NCI-H345 (cell line): ENCODE measurements around the gene CLNS1A.
"Not testable (repeated sequence)": the region's sequence is repeated elsewhere in the genome, so short reads cannot be mapped to it uniquely, and the experiment has no call there.

Experiments used
- DNase-seq: peaks from one replicate; lab custom pipeline; 2025; lab: John Stamatoyannopoulos, UW

The CLNS1A gene, protein sequence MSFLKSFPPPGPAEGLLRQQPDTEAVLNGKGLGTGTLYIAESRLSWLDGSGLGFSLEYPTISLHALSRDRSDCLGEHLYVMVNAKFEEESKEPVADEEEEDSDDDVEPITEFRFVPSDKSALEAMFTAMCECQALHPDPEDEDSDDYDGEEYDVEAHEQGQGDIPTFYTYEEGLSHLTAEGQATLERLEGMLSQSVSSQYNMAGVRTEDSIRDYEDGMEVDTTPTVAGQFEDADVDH

GRCh38 chr11:77637345-77638165 lies at the start of gene CLNS1A:
Gene CLNS1A, minus strand, starts transcription at chr11:77637794. Its CDS starts 80 bp downstream, at chr11:77637714.
- peak; percentile 91 for DNase-seq

DNA sequence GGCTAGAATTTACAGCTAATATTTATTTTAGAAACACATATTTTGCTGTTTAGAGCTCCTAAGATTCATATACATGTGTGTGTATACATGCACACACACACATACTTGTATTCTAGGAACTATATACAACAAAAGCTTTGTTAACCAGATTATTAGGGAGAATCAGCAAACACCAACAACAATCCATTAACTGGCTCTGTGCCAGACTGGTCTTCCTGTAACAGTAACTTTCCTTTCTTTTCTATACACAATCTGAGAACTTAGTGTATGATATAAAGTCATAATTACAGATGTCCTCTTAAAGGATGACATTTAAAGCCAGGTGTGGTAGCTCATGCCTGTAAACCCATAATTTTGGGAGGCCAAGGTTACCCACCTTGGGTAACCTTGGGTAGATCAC lies 49.5 kb upstream of the CLNS1A start:
- DNase-seq, result no peak

- DNase-seq, result no peak
These were observed 39.5 kb upstream of the CLNS1A start for GRCh38 chr11:77677138-77677537.

GRCh38 chr11:77672264-77672663 lies 34.7 kb upstream of the CLNS1A start:
- DNase-seq, result no peak

DNA sequence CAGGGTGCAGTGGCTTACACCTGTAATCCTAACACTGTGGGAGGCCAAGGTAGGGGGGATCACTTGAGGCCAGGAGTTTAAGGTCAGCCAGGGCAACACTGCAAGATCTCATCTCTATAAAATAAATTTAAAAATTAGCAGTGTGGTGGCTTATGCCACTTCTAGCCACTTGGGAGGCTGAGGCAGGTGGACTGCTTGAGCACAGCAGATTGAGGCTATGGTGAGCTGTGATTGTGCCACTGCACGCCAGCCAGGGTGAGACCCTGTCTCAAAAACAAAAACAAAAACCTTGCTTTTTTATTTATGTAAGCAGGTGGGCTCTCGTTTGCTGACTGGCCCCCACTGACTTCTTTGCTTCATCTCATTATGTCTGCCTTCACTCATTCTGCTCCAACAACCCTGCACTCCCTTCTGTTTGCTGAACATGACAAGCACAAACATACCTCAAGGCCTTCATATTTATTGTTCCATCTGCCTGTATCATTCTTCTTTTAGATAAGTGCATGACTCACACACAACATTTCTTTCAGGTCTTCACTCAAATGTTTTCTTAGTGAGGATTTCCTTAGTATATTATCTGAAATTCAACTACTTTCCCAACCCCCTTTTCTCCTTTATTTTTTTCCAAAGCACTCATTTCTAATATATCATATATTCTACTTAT lies 32.4 kb upstream of the CLNS1A start:
- no peak for DNase-seq

DNA sequence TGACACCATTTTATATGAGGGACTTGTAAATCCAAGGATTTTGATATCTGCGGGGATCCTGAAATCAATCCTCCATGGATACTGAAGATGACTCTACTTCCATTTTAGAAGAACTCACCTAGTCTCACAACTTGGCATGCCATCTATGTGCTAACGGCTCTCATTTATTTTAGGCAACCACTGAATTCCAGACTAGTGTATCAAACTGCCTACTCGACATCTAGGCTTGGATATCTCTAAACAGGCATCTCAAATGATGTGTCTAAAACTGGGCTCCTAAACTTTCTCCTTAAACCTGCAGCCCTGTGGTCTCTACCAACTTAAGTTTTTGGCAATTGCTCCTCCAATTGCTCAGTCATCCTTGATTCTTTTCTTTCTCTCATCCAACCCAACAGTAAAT lies 31.2 kb upstream of the CLNS1A start:
- no peak for DNase-seq

DNA sequence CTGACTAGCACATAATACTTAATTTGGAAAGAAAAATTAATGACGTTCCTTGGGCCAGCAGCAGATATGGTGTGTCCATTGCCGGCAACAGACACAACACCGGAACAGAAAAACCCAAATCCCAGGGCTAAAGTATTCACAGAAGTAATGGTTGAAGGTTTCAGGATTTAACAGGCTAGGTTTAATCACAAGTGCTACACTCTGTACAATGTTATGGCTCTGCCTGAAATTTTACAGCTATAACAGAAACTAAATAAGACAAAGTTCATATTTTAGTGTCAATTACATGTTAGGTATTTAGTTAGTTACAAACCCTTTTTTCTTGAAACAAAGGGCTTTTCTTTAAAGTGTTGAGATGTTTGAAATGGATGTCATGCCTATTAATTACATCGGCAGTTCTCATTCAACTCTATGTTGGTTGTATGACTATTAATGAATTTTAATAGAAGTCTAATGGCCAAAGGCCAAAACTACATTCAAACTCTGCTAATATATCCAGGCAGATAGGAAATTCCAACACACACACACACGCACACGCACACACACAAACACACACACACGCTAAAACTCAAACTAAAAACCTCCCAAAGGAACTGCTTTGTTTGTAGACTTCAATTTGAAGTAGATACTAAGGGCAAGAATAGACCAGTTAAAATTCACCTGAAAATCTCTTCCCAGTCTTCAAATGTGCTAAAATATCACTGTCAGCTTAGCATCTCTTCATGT lies 27.8 kb upstream of the CLNS1A start:
- DNase-seq, result no peak

- no peak for DNase-seq
These were observed 24.1 kb upstream of the CLNS1A start for GRCh38 chr11:77661670-77662069.

- no peak for DNase-seq
These were observed 23.4 kb upstream of the CLNS1A start for GRCh38 chr11:77660947-77661346.

DNA sequence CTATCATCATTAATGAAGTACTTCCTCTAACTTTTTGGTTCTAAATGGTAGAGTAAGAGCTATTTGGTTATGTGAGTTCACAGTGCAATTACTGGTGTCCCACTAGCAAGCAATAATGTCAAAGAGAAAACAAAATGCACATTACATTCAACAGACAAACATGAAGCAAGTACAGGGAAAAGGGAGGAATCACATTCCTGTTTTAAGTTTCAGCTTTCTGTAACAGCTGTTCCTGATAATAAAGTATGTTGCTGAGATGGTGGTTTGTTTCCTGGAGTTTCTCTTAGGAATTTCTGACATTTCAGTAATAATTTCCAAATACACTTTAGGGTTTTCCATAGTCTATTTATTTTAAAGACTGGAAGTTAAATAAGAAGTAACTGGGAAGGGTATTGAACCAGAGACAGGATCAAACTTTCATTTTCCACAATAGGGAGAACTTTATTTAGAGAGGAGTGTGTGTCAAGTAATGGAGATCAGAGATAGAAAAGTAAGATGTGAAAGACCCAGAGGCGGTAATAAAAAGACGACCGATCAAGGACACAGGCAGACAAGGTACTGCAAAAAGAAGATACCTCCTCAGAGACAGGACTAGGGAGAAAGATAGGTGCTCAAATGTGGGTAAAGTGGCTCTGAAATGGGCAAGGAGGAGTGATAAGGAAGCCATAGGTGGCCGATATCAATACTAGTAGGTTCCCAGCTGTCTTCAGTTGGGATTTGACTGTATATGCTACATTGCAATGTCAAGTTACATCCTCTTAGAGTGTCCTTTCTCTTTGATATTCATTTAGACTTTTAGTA lies 20.8 kb upstream of the CLNS1A start:
- no peak for DNase-seq

DNA sequence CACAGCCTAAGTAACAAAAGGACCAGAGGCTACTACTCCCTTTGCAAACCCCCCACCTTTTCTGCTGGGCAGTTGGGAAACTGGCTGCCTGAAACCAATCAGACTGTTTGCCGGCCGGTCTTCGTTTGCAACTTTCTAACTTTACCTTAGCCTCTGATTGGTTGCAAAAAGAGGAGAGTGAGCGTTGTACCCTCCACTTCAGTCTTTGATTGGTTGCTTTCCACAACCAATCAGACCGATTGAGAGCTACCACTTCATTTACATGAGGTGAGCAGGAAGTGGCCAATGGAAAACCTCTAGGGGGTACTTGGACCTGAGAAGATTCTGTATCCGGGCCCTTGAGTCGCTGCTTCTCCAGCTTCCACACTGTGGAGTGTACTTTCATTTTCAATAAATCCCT lies 18.8 kb upstream of the CLNS1A start:
- DNase-seq, result no peak

DNA sequence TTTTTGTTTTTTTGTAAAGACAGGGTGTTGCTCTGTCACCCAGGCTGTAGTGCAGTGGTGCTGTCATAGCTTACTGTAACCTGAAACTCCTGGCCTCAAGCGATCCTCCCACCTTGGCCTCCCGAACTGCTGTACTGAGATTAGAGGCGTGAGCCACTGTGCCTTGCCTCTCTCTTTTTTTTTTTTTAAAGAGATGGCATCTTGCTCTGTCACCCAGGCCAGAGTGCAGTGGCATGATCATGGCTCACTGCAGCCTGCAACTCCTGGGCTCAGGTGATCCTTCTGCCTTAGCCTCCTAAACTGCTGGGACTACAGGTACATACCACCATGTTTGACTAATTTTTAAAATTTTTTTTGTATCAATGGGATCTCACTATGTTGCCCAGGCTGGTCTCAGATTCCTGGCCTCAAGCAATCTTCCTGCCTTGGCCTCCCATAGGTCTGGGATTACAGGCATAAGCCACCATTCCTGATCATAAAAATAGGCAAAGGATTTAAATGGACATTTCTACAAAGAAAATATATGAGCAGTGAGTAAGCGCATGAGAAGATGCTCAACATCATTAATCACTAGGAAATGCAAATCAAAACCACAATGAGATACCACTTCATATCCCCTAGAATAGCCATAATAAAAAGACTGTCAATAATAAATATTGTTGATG lies 17.3 kb upstream of the CLNS1A start:
- no peak for DNase-seq

- no peak for DNase-seq
These were observed 12.5 kb upstream of the CLNS1A start for GRCh38 chr11:77650123-77650522.

DNA sequence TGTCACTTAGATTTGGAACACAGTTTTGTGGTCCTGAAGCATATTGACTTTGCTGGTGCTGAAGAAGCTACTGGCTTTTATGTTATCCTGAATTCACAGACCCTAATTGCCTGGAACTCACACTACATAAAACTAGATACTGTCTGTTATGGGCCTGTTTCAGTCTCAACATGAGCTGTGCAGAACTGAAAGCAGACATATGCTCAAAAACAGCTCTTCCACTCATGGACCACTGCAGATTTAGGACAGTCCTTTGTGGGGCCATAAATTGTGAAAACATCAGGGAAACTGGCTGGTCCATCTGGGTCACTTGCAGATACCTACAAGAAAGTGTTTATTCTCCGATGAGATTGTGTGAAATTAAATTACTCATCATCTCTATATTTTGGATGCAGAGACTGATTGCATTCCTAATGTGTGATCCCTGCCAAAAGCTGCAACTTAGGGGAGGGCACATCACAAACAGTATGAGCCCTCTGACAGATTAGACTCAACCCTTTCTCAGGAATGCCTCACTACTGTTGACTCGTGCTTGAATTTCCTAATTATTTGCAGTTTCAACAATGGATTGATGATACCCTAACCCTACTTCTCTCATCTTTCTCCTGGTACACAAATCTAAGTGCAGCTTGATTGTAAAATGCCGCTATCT lies 10.2 kb upstream of the CLNS1A start:
- DNase-seq, result no peak

GRCh38 chr11:77644887-77645286 lies 7.3 kb upstream of the CLNS1A start:
- no peak for DNase-seq

- DNase-seq, result no peak
These were observed 4.6 kb upstream of the CLNS1A start for GRCh38 chr11:77642228-77642627.

GRCh38 chr11:77636731-77637344 lies 756 bp downstream of the CLNS1A start:
- no peak for DNase-seq

DNA sequence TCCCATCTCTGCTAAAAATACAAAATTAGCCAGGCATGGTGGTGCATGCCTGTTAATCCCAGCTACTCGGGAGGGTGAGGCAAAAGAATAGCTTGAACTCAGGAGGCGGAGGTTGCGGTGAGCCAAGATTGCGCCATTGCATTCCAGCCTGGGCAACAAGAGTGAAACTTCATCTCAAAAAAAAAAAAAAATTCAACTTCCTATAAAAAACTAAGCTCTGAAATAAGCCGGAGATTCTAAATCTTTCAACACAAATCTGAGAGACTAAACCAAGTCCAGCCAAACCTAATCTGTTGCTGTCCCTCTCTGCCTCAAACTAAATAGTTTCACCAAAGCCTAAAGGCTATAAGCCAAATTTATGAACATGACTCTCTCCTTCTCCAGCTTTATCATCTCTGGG lies 3.7 kb downstream of the CLNS1A start:
- not testable (repeated sequence) for DNase-seq

GRCh38 chr11:77630157-77630710 lies 7.4 kb downstream of the CLNS1A start:
- no peak for DNase-seq
